WTC11 (cell line): ENCODE measurements around the gene USF2. TPM values are rescaled to one million over a fixed set of nuclear protein-coding genes. Genes with fewer than 3 reads are reported as not detected.

Experiments
- ATAC-seq: fragments of 200-7000 bp; cut with Tn5 transposase; 2 replicates; pipeline ENCODE4 v1.10.0; 2021; ENCODE audit warnings: mild to moderate bottlenecking, moderate library complexity
- CTCF ChIA-PET: fragments of 300-600 bp; sonication (Branson Sonifier 250); formaldehyde crosslinking; loops from one replicate; lab custom pipeline; 2021; ENCODE audit warnings: antibody characterized with exemption; lab: Charles Lee
- POLR2A ChIA-PET: fragments of 350-600 bp; sonication (Branson Sonifier 250); formaldehyde crosslinking; loops from one replicate; lab custom pipeline; 2021; ENCODE audit warnings: antibody characterized with exemption; lab: Charles Lee
- DNase-seq: peaks from one replicate; pipeline ENCODE4 v3.0.0; 2021; ENCODE audit warnings: low spot score
- H3K27ac Mint-ChIP-seq: 2 replicates; pipeline ENCODE4 v1.8.0; 2021; ENCODE audit warnings: mixed read lengths
- H3K27me3 Mint-ChIP-seq: 2 replicates; pipeline ENCODE4 v1.8.0; 2021; ENCODE audit warnings: low read depth, mild to moderate bottlenecking, moderate library complexity, mixed read lengths
- H3K36me3 Mint-ChIP-seq: 2 replicates; pipeline ENCODE4 v1.8.0; 2021; ENCODE audit warnings: mixed read lengths
- H3K4me1 Mint-ChIP-seq: 2 replicates; pipeline ENCODE4 v1.8.0; 2022; ENCODE audit warnings: mixed read lengths
- H3K4me3 Mint-ChIP-seq: 2 replicates; pipeline ENCODE4 v1.8.0; 2021; ENCODE audit warnings: mild to moderate bottlenecking, moderate library complexity, mixed read lengths
- H3K9me3 Mint-ChIP-seq: 2 replicates; pipeline ENCODE4 v1.8.0; 2021; ENCODE audit warnings: mixed read lengths
- ATF1 ChIP-seq: sonication (generic); formaldehyde crosslinking; IDR thresholded peaks from 2 replicates; pipeline ENCODE4 v1.8.1; 2023; ENCODE audit warnings: mild to moderate bottlenecking, moderate library complexity, missing genetic modification reagents
- HMGA2 ChIP-seq: fragments of 250-450 bp; sonication (Bioruptor Pico); IDR thresholded peaks from 2 replicates; pipeline ENCODE4 v1.4.0; 2021; ENCODE audit warnings: mild to moderate bottlenecking, moderate library complexity
- MXD4 ChIP-seq: fragments of 250-450 bp; sonication (Bioruptor Pico); IDR thresholded peaks from 2 replicates; pipeline ENCODE4 v1.8.0; 2021; ENCODE audit warnings: mild to moderate bottlenecking, moderate library complexity, borderline replicate concordance
- PRDM15 ChIP-seq: sonication (generic); formaldehyde crosslinking; IDR thresholded peaks from 2 replicates; pipeline ENCODE4 v1.8.0; 2022; ENCODE audit warnings: missing genetic modification reagents
- TEAD1 ChIP-seq: sonication (generic); formaldehyde crosslinking; IDR thresholded peaks from 2 replicates; pipeline ENCODE4 v1.8.0; 2022; ENCODE audit warnings: mild to moderate bottlenecking, missing genetic modification reagents
- USF2 ChIP-seq: sonication (generic); formaldehyde crosslinking; IDR thresholded peaks from 2 replicates; pipeline ENCODE4 v1.8.1; 2023; ENCODE audit warnings: mild to moderate bottlenecking, missing genetic modification reagents, moderate library complexity
- ZBTB21 ChIP-seq: sonication (generic); formaldehyde crosslinking; IDR thresholded peaks from 2 replicates; pipeline ENCODE4 v1.8.1; 2023; ENCODE audit warnings: mild to moderate bottlenecking, missing genetic modification reagents, borderline replicate concordance
- ZNF121 ChIP-seq: sonication (generic); formaldehyde crosslinking; IDR thresholded peaks from 2 replicates; pipeline ENCODE4 v1.8.0; 2023; ENCODE audit warnings: missing genetic modification reagents
- ZNF396 ChIP-seq: fragments of 250-450 bp; sonication (Bioruptor Pico); IDR thresholded peaks from 2 replicates; pipeline ENCODE4 v1.8.0; 2021; ENCODE audit warnings: mild to moderate bottlenecking, moderate library complexity, borderline replicate concordance
- ZNF423 ChIP-seq: fragments of 250-450 bp; sonication (Bioruptor Pico); IDR thresholded peaks from 2 replicates; pipeline ENCODE4 v2.1.2; 2022; ENCODE audit warnings: mild to moderate bottlenecking, moderate library complexity
- ZNF425 ChIP-seq: fragments of 250-450 bp; sonication (Bioruptor Pico); conservative IDR thresholded peaks from 2 replicates; pipeline ENCODE4 v1.9.0; 2021; ENCODE audit warnings: mild to moderate bottlenecking
- total RNA-seq: library from RNA; stranded (reverse); gene quantifications from 3 replicates; pipeline ENCODE4 v1.2.3, GENCODE V29; 2021

USF2 gene
- total RNA-seq, 1 experiment from 2014 or later: 109 TPM

GRCh38 chr19:35226748-35227147 is 42.0 kb upstream of the USF2 start:
- Mint-ChIP-seq H3K9me3 (peaks cover 11% of the 10 kb centered on the region), H3K27ac (no peak overlapping the region), H3K36me3 (no peaks in the 10 kb centered on the region), H3K27me3 (peaks cover 8% of the 10 kb centered on the region), H3K4me3 (no peak overlapping the region), H3K4me1 (peaks cover 15% of the 10 kb centered on the region)
- TF ChIP-seq ZBTB21 (CRISPR knock-in tag) (no peak), ATF1 (no peak), ZNF396 (CRISPR knock-in tag) (no peak), MXD4 (CRISPR knock-in tag) (no peak), PRDM15 (CRISPR knock-in tag) (no peak)
- ATAC-seq (no peak), DNase-seq (no peak)
- ChIA-PET POLR2A (no interaction called here), CTCF (interaction anchor here (1.1 kb wide), 1 partner anchor 160 kb away, joined by 3 read pairs; no protein-coding TSS in a partner anchor)

GRCh38 chr19:35228177-35228930 is 40.4 kb upstream of the USF2 start, which contains the start of gene FAM187B:
FAM187B (minus strand) TSS chr19:35228739; CDS start chr19:35228680, 59 bp downstream.
- no peaks in the 10 kb centered on the region for H3K36me3 Mint-ChIP-seq
- ChIA-PET CTCF (interaction anchor here (0.6 to 1.4 kb wide), 8 partner anchors 25 to 927 kb away, joined by 3 to 7 read pairs (median 3); no protein-coding TSS in a partner anchor), POLR2A (interaction anchor here (0.7 kb wide), 1 partner anchor 12 kb away, joined by 8 read pairs; no protein-coding TSS in a partner anchor)
- H3K4me1 Mint-ChIP-seq: peaks cover 15% of the 10 kb centered on the region
- ATAC-seq (no peak), DNase-seq (no peak)
- H3K4me3 Mint-ChIP-seq: no peak within 1 kb of the TSS
- H3K27ac Mint-ChIP-seq: no peak within 1 kb of the TSS
- H3K27me3 Mint-ChIP-seq: no peaks in the 10 kb centered on the region
- H3K9me3 Mint-ChIP-seq: no peaks in the 10 kb centered on the region
- no peak for TF ChIP-seq ZNF121 (CRISPR knock-in tag)
- no peak for TF ChIP-seq TEAD1 (CRISPR knock-in tag)
- no peak for TF ChIP-seq HMGA2 (CRISPR knock-in tag)

DNA sequence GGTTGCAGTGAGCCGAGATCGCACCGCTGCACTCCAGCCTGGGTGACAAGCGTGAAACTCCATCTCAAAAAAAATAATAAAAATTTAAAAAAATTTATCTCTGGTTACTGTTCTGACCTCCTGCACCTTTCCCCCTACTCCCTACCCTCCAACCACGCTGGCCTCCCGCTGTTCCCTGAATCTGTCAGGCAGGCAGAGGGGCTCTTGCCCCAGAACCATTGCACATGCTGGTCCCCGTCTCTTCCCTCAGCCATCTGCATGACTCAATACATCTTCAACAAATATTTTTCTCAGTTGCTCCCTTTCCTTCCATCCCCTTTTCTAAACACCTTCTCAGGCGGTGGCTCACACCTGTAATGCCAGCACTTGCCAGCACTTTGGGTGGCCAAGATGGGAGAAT is 39.2 kb upstream of the USF2 start:
- Mint-ChIP-seq H3K27me3 (no peaks in the 10 kb centered on the region), H3K4me1 (peaks cover 15% of the 10 kb centered on the region), H3K36me3 (no peaks in the 10 kb centered on the region)
- CTCF ChIA-PET: no interaction called here
- no peak for ATAC-seq
- no peak for DNase-seq
- TF ChIP-seq ZNF423 (CRISPR knock-in tag): no peak
- TF ChIP-seq ZNF121 (CRISPR knock-in tag): no peak
- TF ChIP-seq ZNF425: no peak
- no peak for TF ChIP-seq USF2
- TF ChIP-seq, all 79 proteins: peak for 0
- Mint-ChIP-seq H3K9me3 (peaks cover 4% of the 10 kb centered on the region), H3K27ac (no peak overlapping the region), H3K4me3 (no peak overlapping the region)
- POLR2A ChIA-PET: no interaction called here
